8988T (cell line): Measurements from ENCODE around the gene OXCT2.
"Not testable (repeated sequence)": the region's sequence is repeated elsewhere in the genome, so short reads cannot be mapped to it uniquely, and the experiment has no call there.

ENCODE experiments used
- DNase-seq: peaks from one replicate; pipeline ENCODE4 v3.0.0; 2011

The OXCT2 gene

GRCh38 chr1:39787108-39787375 lies 15.9 kb upstream of the OXCT2 start:
- not testable (repeated sequence) for DNase-seq

- not testable (repeated sequence) for DNase-seq
Observed at GRCh38 chr1:39786303-39787107, 15.4 kb upstream of the OXCT2 start.

- not testable (repeated sequence) for DNase-seq
Observed at GRCh38 chr1:39782685-39783084, 11.5 kb upstream of the OXCT2 start.

- DNase-seq, result no peak
Observed at GRCh38 chr1:39782103-39782502, 11.0 kb upstream of the OXCT2 start.

- no peak for DNase-seq
Observed at GRCh38 chr1:39781349-39781715, 10.2 kb upstream of the OXCT2 start.

- DNase-seq, result no peak
Observed at GRCh38 chr1:39779821-39780220, 8.7 kb upstream of the OXCT2 start.

- no peak for DNase-seq
Observed at GRCh38 chr1:39779137-39779536, 8.0 kb upstream of the OXCT2 start.

- DNase-seq, result not testable (repeated sequence)
Observed at GRCh38 chr1:39778463-39779099, 7.4 kb upstream of the OXCT2 start.

- not testable (repeated sequence) for DNase-seq
Observed at GRCh38 chr1:39777896-39778295, 6.7 kb upstream of the OXCT2 start.

- DNase-seq, result no peak
Observed at GRCh38 chr1:39777306-39777705, 6.2 kb upstream of the OXCT2 start.

GRCh38 chr1:39776886-39777285 lies 5.7 kb upstream of the OXCT2 start:
- no peak for DNase-seq

- no peak for DNase-seq
Observed at GRCh38 chr1:39776400-39776713, 5.2 kb upstream of the OXCT2 start.

GRCh38 chr1:39775676-39776399 lies 4.7 kb upstream of the OXCT2 start:
- DNase-seq, result not testable (repeated sequence)

GRCh38 chr1:39775141-39775540 lies 4.0 kb upstream of the OXCT2 start:
- DNase-seq, result not testable (repeated sequence)

GRCh38 chr1:39773369-39773979 lies 2.3 kb upstream of the OXCT2 start:
- not testable (repeated sequence) for DNase-seq

- not testable (repeated sequence) for DNase-seq
Observed at GRCh38 chr1:39770100-39771021, 787 bp downstream of the OXCT2 start.

GRCh38 chr1:39769502-39769901 lies 1.6 kb downstream of the OXCT2 start:
- not testable (repeated sequence) for DNase-seq

- DNase-seq, result not testable (repeated sequence)
Observed at GRCh38 chr1:39766466-39766865, 4.7 kb downstream of the OXCT2 start.

- DNase-seq, result not testable (repeated sequence)
Observed at GRCh38 chr1:39764512-39764911, 6.6 kb downstream of the OXCT2 start.

GRCh38 chr1:39763619-39764374 lies 7.4 kb downstream of the OXCT2 start:
- DNase-seq, result not testable (repeated sequence)
